Measurements from ENCODE around the gene USP12.

USP12 gene

GRCh38 chr13:27065582-27065981, 106.0 kb downstream of the USP12 start:
- DNase-seq: no peak

- no peak for DNase-seq
Observed at GRCh38 chr13:27064252-27064995, 107.2 kb downstream of the USP12 start.

DNA sequence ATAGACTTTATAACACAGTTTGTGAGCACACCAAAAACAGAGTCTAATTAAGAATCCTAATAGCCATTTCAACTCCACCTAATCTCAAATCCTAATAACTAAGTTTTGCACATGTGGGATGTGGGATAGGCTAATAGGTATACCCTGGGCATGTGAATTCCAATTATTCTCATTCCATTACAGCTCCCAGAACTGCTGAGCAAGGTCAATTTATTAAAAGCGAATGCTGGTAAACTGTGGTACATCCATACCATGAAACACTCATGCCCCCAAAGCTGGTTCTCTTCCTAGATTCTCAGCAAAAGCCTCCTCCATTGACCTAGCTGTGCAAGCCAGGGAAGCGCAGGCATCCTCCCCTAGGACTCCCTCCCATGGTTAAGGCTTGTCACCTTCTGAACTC, 113.8 kb downstream of the USP12 start:
- no peak for DNase-seq

DNA sequence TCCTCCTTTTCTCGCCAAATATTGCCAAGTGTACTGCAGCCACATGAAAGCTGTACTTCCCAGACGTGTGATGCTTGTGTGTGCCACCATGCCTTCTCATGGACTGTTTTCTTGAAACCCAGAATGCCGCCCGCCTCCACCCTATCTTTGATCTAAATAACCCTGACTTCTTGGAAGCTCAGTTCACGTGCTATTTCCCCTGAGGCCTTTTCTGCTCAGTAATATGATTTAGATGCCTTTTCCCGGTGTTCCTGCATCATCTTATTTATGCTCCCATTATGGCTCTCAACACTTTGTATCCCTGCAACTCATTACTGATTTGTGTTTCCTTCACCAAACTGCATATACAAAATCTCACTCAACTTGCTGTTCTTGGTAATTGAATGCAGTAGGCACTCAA, 116.1 kb downstream of the USP12 start:
- DNase-seq: no peak

- DNase-seq: no peak
Observed at GRCh38 chr13:27054760-27055159, 116.9 kb downstream of the USP12 start.

DNA sequence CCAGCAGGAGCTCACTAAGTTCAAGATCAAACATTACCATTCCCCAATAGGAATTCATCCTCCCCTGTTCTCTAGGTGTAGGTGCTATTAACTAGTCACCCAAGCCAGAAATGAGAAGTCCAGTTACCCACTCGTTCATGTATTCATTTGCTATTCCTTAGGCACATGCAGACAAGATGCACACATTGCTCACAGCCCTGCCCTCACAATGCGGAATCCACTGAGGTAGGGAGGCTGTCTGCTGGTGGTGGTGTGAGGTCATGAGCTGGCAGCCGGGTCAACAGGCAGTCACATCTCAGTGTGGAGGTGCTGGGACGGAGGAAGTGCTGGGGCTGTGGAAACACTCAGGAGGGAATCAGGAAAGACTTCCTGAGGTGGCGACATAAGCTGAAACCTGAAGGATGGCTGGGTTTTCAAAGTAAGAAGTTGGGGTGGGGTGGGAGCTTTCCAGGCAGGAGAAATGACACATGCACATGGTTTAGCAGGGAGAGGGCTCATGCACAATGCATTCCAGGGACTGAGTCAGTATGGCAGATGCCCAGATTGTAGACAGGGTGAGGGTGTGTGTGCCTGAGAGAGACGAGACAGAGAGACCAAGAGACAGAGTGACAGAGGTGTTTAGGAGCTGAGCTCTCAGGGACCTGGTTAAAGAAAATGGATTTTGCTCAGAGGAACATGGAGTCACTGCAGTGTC, 117.6 kb downstream of the USP12 start:
- no peak for DNase-seq

- no peak for DNase-seq
Observed at GRCh38 chr13:27053210-27053884, 118.3 kb downstream of the USP12 start.

DNA sequence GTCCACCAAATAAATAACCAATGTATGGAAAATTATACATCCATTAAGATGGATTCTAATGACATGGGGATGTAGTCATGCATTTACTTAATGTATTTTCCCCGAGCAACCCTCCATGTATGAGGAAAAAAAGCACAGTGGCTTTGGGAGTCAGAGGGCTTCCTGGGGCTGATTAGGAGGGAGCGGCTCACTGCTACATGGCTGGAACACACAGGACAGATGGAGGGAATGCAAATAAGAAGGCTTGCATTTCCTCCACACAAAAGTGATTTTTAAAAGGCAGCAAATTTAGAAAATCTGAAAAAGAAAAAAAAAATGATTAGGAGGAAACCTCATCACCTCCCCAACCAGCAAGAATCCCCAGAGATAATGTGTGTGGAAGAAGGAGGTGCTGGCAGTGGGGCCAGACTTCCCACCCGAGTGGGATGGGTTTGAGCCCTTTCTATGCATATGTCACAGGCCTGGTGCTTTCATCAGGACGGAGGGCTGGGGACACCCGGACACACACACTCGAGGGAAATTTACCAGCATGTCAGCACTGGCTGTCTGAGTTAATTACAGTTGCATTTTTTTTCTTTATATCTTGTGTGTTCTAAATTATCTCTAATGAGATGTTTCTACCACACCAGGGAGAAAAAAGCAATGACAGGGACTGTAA, 118.9 kb downstream of the USP12 start:
- no peak for DNase-seq

- DNase-seq: no peak
Observed at GRCh38 chr13:27047081-27047480, 124.5 kb downstream of the USP12 start.

DNA sequence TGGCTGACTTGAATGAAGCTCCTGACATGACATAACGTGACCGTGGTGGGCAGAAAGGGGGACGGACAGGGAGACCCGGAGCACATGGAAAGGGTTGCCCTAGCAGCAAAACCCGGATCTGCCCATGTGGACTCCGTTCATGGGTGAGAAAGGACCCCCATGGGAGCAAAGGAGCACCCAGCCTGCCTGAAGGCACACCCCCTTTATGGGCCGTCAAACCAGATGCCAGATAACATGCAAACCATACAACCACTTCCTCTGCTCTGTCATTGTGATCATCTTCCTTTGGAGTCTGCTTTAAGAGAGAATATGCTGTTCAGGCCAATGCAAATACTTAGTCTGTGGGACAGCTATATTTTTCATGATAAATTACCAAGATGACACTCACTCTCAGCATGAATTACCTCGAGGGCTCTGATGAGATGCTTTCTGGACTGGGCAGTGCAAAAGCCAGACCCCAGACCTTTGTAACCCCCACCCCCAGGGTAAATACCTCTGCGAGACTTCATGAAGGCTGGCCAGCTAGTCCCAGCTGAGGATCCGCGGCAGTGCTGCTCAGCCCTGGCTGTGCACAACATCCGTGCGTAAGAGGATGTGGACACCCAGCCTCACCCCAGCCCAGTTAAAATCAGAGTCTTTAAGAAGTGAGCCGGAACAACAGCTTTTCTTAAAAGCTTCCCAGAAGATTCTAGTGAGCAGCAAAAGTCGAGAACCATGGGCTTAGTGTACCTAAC, 126.6 kb downstream of the USP12 start:
- DNase-seq: no peak

- DNase-seq: no peak
Observed at GRCh38 chr13:27043013-27043412, 128.6 kb downstream of the USP12 start.

GRCh38 chr13:27041341-27041740, 130.3 kb downstream of the USP12 start:
- no peak for DNase-seq

- DNase-seq: no peak
Observed at GRCh38 chr13:27040826-27041108, 130.8 kb downstream of the USP12 start.

DNA sequence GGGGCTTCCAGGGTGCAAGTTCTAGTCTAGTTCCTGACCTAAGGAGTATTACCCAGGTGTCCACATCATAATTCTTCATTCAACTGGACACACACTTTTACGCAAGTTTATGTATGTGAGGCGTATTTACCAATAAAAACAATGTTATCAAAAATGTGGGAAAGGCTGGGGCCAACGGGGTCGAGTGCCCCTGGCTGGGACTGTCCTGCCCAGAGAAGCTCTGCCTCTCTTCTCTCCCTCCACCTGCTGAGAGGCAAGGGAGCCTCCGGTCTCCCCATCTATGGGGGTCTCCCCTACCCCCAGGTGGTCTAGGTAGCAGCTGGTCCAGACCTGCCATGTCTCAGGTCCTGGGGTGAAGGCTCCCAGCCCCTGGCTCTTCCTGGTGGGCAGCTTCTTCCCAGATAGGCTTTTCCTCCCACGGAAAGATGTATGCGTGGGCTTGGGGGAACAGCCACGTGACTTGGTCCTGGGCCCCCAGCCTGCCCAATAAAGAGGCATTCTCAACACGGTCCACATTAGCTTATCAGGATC, 132.4 kb downstream of the USP12 start:
- no peak for DNase-seq

- no peak for DNase-seq
Observed at GRCh38 chr13:27038323-27038722, 133.3 kb downstream of the USP12 start.

GRCh38 chr13:27037571-27037970, 134.0 kb downstream of the USP12 start:
- DNase-seq: no peak

DNA sequence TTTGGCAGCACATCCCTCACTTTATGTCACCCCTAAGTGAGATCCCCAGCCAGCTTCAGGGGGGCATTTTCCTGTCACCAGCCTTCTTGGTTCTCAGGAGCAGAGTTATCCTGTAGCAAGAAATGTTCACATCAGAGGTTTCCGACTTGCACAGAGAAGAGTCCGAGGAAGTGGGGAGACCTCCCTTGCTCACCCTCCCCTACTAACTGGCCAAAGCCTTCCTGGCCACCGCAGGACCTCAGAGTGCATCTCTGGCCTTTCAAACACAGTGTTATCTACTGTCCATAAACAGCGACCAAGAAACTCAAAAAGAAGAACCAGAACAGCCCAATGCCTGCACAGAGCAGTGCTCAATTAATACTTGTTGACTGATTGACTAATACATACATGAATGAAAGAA, 134.4 kb downstream of the USP12 start:
- no peak for DNase-seq

DNA sequence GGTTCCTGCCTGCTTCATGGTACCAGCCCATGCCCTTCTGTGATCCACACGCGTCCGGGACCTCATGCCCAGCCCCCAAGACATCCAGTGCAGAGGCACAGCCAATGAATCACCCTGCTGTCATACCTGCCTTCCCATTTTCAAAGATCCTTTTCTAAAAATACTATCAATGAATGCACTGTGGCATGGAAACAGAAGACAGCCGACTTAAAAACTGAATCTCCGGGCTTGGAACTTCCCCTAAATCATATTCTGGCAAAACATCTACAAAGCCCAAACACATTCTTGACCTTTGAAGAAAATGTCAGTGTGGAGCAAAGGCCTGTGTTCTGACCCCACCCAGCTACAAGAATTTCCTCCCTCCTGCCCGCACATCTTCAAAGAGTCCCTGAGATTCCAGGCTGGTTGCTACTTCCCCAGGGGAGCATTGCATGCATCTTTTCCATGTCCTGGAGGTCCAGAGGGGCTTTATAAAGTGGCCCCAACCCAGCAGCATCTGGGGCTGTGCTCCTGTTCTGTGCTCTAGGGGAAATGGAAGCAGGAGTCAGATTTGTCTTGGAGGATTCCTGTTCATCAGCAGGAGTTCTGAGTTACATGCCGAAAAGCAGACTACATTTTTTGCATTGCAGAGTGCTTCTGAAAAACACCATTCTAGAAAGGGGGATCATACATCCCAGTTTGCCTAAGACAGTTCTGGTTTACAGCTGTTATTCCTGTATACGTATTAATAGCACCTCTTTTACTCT, 135.2 kb downstream of the USP12 start:
- DNase-seq: no peak

- DNase-seq: no peak
Observed at GRCh38 chr13:27035892-27036235, 135.7 kb downstream of the USP12 start.

DNA sequence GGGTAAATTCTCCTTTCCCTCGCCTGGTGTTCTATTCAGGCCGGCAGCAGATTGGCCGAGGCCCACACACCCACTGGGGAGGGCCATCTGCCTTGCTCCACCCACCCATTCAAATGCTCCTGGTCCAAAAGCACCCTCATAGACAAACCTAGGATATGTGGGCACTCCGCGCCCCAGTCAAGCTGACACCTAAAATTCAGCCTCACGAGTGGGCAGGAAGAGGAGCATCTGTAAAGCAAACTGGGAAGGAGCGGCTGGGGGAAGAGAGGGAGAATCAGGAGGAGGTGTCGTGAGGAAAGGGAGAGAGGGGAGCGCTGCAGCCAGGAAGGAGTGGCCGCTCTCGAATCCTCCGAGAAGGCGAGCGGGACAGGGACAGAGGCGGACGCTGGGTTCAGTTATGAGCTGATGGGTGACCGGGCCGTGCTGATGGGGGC, 136.9 kb downstream of the USP12 start:
- no peak for DNase-seq

GRCh38 chr13:27028683-27029480, 142.7 kb downstream of the USP12 start:
- no peak for DNase-seq
